ENCODE measurements around the gene LEPROT.
"Not testable (repeated sequence)": the region's sequence is repeated elsewhere in the genome, so short reads cannot be mapped to it uniquely, and the experiment has no call there.

Gene LEPROT

DNA sequence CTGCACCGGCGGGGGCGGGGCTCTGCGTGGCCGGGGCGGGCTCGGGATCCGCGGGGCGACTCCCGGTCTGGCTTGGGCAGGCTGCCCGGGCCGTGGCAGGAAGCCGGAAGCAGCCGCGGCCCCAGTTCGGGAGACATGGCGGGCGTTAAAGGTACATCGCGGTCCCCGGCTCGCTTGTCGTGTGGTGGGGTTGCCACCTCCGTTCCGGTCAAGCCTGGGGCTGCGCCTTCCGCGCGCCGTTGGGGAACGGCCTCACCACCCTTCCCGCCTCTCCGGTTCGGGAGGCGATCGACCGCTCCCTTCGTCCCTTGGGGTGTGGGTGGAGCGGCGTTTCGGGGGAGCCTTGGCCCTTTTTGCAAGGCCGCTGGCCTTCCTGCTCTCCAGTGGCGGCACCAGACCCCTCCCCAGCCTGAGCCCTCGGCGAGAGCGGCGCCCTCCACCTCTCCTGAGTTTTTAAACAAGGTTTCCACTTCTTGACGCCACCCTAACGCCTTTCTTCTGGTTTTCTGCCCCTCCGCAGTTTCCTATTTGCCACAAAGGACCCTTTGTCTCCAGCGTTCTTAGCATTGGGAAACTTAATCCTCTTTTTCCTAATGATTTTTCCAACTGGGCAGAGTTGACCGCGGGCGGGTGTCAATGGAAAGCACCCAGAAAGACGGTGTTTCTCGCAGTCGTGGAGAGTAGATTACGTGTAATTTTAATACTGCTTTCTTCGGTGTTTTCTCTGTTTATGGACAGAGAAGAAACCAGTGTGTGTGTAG lies at the start of gene LEPROT, which contains the start of gene LEPR:
Gene LEPROT (plus strand): TSS at position 79 of the 761 bp plus-strand sequence. CDS start 57 bp downstream, at position 136.
Gene LEPR (plus strand): TSS at position 79 of the 761 bp plus-strand sequence. CDS start 144,898 bp downstream, outside the sequence.
- H3K27ac ChIP-seq: peak within 1 kb of the TSS; percentile 82
- TF ChIP-seq CTCF (IDR thresholded peaks at IDR 0.05) (no peak), ZFX (IDR thresholded peaks at IDR 0.05; ENCODE audit: borderline replicate concordance) (no peak)

- no peak for TF ChIP-seq CTCF (IDR thresholded peaks at IDR 0.05)
- no peak for TF ChIP-seq ZFX (IDR thresholded peaks at IDR 0.05; ENCODE audit: borderline replicate concordance)
- H3K27ac ChIP-seq: no peak overlapping the region
Measured at GRCh38 chr1:65371544-65371943, 48.9 kb upstream of the LEPROT start.

DNA sequence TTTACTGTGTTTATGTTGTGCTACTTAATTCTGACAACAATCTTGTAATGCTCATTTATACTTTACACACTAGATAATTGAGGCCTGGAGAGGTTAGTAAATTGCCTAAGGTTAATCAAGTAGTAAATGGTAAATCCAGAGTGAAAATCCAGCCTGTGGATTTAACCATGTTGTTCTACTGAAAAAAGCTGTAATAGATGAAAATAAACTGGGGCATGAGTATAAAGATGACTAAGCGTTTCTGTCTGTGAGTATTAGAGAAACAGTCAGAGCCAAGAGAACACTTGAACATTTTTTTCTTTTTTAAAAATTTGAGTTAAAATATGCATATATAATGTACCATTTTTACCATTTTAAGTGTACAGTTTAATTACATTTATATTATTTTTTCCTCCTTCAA lies 47.9 kb upstream of the LEPROT start:
- no peak for TF ChIP-seq CTCF (IDR thresholded peaks at IDR 0.05)
- TF ChIP-seq ZFX (IDR thresholded peaks at IDR 0.05; ENCODE audit: borderline replicate concordance): no peak
- H3K27ac ChIP-seq: no peak overlapping the region

DNA sequence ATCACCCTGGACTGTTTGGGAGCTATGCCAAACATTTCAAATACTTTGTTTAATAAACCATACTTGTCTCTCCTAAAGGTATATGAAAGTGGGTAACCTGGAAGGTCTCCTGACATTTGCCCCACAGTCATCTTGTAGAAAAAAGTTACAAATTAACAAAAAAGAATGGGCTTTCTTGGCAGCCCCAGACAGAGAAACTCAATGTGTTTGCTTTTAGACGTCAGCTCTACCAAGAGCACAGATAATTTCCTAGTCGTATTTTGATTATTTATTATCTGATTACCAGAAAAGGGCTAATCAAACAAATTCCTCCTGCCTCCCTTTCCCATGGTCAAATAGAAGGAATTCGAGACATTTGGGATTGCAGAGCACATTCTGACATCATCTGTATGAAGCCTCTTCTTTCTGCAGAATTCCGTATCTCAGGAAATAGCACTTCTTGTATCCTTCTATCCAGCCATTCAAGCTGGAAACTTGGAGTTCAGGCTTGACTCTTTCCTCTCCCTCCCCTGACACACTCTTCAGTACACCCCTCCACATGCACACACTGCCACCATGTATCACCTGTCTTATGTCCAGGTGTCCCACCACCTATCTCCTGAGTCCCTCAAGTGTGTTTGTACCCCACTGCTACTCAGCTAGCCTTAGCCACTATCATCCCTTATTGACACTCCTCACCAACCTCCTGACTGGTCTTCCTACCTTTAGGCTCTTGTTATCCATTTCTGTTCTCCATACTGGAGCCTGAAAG lies 42.8 kb upstream of the LEPROT start:
- H3K27ac ChIP-seq: no peak overlapping the region
- TF ChIP-seq CTCF (IDR thresholded peaks at IDR 0.05): no peak
- no peak for TF ChIP-seq ZFX (IDR thresholded peaks at IDR 0.05; ENCODE audit: borderline replicate concordance)

- H3K27ac ChIP-seq: no peak overlapping the region
- TF ChIP-seq CTCF (IDR thresholded peaks at IDR 0.05) (no peak), ZFX (IDR thresholded peaks at IDR 0.05; ENCODE audit: borderline replicate concordance) (no peak)
Measured at GRCh38 chr1:65378247-65378946, 42.1 kb upstream of the LEPROT start.

DNA sequence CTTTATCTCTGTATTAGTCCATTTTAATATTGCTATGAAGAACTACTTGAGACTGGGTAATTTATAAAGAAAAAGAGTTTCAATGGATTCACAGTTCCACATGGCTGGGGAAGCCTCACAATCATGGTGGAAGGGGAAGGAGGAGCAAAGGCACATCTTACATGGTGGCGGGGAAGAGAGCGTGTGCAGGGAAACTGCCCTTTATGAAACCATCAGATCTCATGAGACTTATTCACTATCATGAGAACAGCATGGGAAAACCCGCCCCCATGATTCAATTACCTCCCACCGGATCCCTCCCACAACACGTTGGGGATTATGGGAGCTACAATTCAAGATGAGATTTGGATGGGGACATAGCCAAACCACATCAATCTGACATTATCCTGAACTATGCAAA lies 36.0 kb upstream of the LEPROT start:
- not testable (repeated sequence) for H3K27ac ChIP-seq

GRCh38 chr1:65386439-65386838 lies 34.0 kb upstream of the LEPROT start:
- TF ChIP-seq ZFX (IDR thresholded peaks at IDR 0.05; ENCODE audit: borderline replicate concordance) (no peak), CTCF (IDR thresholded peaks at IDR 0.05) (no peak)
- H3K27ac ChIP-seq: no peak overlapping the region

Data from 22Rv1 (cell line).